ENCODE measurements around the gene EVI5. TPM values are rescaled to one million over a fixed set of nuclear protein-coding genes. Genes with fewer than 3 reads are reported as not detected.

Gene EVI5
- polyA plus RNA-seq, 4 donors = 3.2 to 16.5 (median 5.4) TPM

Other genes with a start within 250 kb of the EVI5 start
- 1,000 to 10,000 TPM; 1,004 to 2,638 (median 1,885) TPM for gene RPL5, start 46.9 kb upstream of the EVI5 start, polyA plus RNA-seq
- gene DIPK1A, start 176.4 kb upstream of the EVI5 start, polyA plus RNA-seq = 10 to 100 TPM in 1 of 4 donors, 1 to 10 TPM in 3; 2.0 to 10.4 (median 3.8) TPM